ENCODE data around the gene EME1. TPM values are rescaled to one million over a fixed set of nuclear protein-coding genes. Genes with fewer than 3 reads are reported as not detected.

EME1 gene
- total and polyA plus RNA-seq, 2 of the 13 experiments (the other 11 are each of a cell fraction or from before 2014, with no cell fraction given): 20.7 to 24.6 TPM

- no peak for TF ChIP-seq SNAPC5 (CRISPR knock-in tag; IDR thresholded peaks at IDR 0.05; ENCODE audit: borderline replicate concordance)
- no peak for TF ChIP-seq ZNF468 (CRISPR knock-in tag; IDR thresholded peaks at IDR 0.05)
- TF ChIP-seq ZZZ3 (CRISPR knock-in tag; IDR thresholded peaks at IDR 0.05; ENCODE audit: borderline replicate concordance): no peak
- no peak for TF ChIP-seq ZNF841 (CRISPR knock-in tag; IDR thresholded peaks at IDR 0.05; ENCODE audit: borderline replicate concordance)
- TF ChIP-seq ZNF670 (CRISPR knock-in tag; IDR thresholded peaks at IDR 0.05; ENCODE audit: borderline replicate concordance): no peak
- no peak for TF ChIP-seq ZNF205 (CRISPR knock-in tag; IDR thresholded peaks at IDR 0.05)
- TF ChIP-seq ZNF530 (CRISPR knock-in tag; IDR thresholded peaks at IDR 0.05; ENCODE audit: low read depth): no peak
- TF ChIP-seq ZC3H13 (CRISPR knock-in tag; IDR thresholded peaks at IDR 0.05): no peak
- no peak for TF ChIP-seq ZNF547 (CRISPR knock-in tag; IDR thresholded peaks at IDR 0.05)
- TF ChIP-seq E2F5 (CRISPR knock-in tag; conservative IDR thresholded peaks at IDR 0.05): no peak
- TF ChIP-seq NFKBIZ (CRISPR knock-in tag; IDR thresholded peaks at IDR 0.05): no peak
- no peak for TF ChIP-seq SNAPC2 (CRISPR knock-in tag; IDR thresholded peaks at IDR 0.05)
- TF ChIP-seq ZNF138 (CRISPR knock-in tag; IDR thresholded peaks at IDR 0.05; ENCODE audit: low read depth): no peak
- no peak for TF ChIP-seq ESRRA (CRISPR knock-in tag; IDR thresholded peaks at IDR 0.05; ENCODE audit: low read depth)
- TF ChIP-seq ZGPAT (CRISPR knock-in tag; IDR thresholded peaks at IDR 0.05): 0 out of 2 replicates have a peak, but pooled peaks have one; percentile 6
- no peak for TF ChIP-seq ZNF260 (CRISPR knock-in tag; IDR thresholded peaks at IDR 0.05; ENCODE audit: borderline replicate concordance, low read depth)
- TF ChIP-seq PHF8 (CRISPR knock-in tag; IDR thresholded peaks at IDR 0.05): peak; percentile 11; the same call in 1 of the 2 replicates
- TF ChIP-seq HMG20B (CRISPR knock-in tag; conservative IDR thresholded peaks at IDR 0.05): no peak
- TF ChIP-seq ZNF790 (CRISPR knock-in tag; IDR thresholded peaks at IDR 0.05; ENCODE audit: borderline replicate concordance): no peak
- TF ChIP-seq, protein P1, sequence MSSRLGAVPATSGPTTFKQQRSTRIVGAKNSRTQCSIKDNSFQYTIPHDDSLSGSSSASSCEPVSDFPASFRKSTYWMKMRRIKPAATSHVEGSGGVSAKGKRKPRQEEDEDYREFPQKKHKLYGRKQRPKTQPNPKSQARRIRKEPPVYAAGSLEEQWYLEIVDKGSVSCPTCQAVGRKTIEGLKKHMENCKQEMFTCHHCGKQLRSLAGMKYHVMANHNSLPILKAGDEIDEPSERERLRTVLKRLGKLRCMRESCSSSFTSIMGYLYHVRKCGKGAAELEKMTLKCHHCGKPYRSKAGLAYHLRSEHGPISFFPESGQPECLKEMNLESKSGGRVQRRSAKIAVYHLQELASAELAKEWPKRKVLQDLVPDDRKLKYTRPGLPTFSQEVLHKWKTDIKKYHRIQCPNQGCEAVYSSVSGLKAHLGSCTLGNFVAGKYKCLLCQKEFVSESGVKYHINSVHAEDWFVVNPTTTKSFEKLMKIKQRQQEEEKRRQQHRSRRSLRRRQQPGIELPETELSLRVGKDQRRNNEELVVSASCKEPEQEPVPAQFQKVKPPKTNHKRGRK (CRISPR knock-in tag; IDR thresholded peaks at IDR 0.05): 0 out of 2 replicates have a peak, but pooled peaks have one; percentile 25
- no peak for TF ChIP-seq PBX3 (CRISPR knock-in tag; IDR thresholded peaks at IDR 0.05; ENCODE audit: borderline replicate concordance)
- no peak; the same call in 1 of the 2 replicates for TF ChIP-seq HDAC1 (CRISPR knock-in tag; IDR thresholded peaks at IDR 0.05)
- TF ChIP-seq ADNP (CRISPR knock-in tag; IDR thresholded peaks at IDR 0.05): no peak
- TF ChIP-seq, protein P2, sequence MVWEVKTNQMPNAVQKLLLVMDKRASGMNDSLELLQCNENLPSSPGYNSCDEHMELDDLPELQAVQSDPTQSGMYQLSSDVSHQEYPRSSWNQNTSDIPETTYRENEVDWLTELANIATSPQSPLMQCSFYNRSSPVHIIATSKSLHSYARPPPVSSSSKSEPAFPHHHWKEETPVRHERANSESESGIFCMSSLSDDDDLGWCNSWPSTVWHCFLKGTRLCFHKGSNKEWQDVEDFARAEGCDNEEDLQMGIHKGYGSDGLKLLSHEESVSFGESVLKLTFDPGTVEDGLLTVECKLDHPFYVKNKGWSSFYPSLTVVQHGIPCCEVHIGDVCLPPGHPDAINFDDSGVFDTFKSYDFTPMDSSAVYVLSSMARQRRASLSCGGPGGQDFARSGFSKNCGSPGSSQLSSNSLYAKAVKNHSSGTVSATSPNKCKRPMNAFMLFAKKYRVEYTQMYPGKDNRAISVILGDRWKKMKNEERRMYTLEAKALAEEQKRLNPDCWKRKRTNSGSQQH (CRISPR knock-in tag; IDR thresholded peaks at IDR 0.05; ENCODE audit: low read depth): no peak
Measured at GRCh38 chr17:50424996-50425681, 52.1 kb downstream of the EME1 start (continued).
